GM12865 (cell line): ENCODE results near the gene FGFBP3.

ENCODE experiments used
- DNase-seq: peaks from one replicate; pipeline ENCODE4 v3.0.0; 2010; ENCODE audit warnings: low read depth
- H3K4me3 ChIP-seq: 2 replicates; pipeline ENCODE4 v1.5.1; 2011; ENCODE audit warnings: mild to moderate bottlenecking, low read depth, low read length, control low read depth
- TF ChIP-seq, protein P1 (sequence below): IDR thresholded peaks from 2 replicates; pipeline ENCODE4 v1.5.1; 2011; ENCODE audit warnings: low read length, control low read depth, low read depth, inconsistent platforms; ENCODE audit not compliant: insufficient read depth; ENCODE audit errors: missing control alignments

Gene FGFBP3

GRCh38 chr10:91923371-91924211, 14.3 kb upstream of the FGFBP3 start, which contains the start of gene BTAF1:
BTAF1 (plus strand) TSS chr10:91923770; CDS start chr10:91924077, 307 bp downstream.
- peak within 1 kb of the TSS; percentile 79 for H3K4me3 ChIP-seq
- TF ChIP-seq, protein P1, sequence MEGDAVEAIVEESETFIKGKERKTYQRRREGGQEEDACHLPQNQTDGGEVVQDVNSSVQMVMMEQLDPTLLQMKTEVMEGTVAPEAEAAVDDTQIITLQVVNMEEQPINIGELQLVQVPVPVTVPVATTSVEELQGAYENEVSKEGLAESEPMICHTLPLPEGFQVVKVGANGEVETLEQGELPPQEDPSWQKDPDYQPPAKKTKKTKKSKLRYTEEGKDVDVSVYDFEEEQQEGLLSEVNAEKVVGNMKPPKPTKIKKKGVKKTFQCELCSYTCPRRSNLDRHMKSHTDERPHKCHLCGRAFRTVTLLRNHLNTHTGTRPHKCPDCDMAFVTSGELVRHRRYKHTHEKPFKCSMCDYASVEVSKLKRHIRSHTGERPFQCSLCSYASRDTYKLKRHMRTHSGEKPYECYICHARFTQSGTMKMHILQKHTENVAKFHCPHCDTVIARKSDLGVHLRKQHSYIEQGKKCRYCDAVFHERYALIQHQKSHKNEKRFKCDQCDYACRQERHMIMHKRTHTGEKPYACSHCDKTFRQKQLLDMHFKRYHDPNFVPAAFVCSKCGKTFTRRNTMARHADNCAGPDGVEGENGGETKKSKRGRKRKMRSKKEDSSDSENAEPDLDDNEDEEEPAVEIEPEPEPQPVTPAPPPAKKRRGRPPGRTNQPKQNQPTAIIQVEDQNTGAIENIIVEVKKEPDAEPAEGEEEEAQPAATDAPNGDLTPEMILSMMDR = no peak
- DNase-seq = peak; percentile 95

DNA sequence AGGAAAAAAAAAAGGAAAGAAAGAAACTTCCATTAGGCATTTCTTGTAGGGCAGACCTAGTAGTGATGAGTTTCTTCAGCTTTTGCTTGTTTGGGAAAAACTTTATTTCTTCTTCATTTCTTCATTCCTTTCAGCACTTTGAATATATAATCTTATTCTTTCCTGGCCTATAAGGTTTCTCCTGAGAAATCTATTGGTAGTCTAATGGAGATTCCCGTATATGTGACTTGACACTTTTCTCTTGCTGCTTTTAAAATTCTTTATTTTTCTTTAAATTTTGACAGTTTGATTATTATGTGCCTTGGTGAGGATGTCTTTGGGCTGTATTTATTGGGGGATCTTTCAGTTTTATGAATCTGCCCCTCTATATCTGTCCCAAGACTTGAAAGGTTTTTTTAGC, 10.4 kb upstream of the FGFBP3 start:
- no peak overlapping the region for H3K4me3 ChIP-seq
- TF ChIP-seq, protein P1 = no peak
- DNase-seq = no peak

- TF ChIP-seq, protein P1 = no peak
- no peak for DNase-seq
- H3K4me3 ChIP-seq = no peak overlapping the region
These were observed 1.2 kb upstream of the FGFBP3 start for GRCh38 chr10:91910467-91910866.

GRCh38 chr10:91908337-91909116, 759 bp downstream of the FGFBP3 start:
- DNase-seq = peak; percentile 90
- H3K4me3 ChIP-seq = peak overlapping the region; percentile 70
- TF ChIP-seq, protein P1 = peak; percentile 49

GRCh38 chr10:91907914-91908336, 1.4 kb downstream of the FGFBP3 start:
- TF ChIP-seq, protein P1 = no peak
- H3K4me3 ChIP-seq = peak overlapping the region; percentile 70
- no peak for DNase-seq

- no peak for DNase-seq
- H3K4me3 ChIP-seq = no peak overlapping the region
- TF ChIP-seq, protein P1 = no peak
These were observed 2.2 kb downstream of the FGFBP3 start for GRCh38 chr10:91907033-91907594.
